BJ (cell line): Measurements from ENCODE around the gene RAB5B. TPM values are rescaled to one million over a fixed set of nuclear protein-coding genes. Genes with fewer than 3 reads are reported as not detected.
A peak's percentile ranks its signal among the peaks of the same experiment; 100 is the strongest.

ENCODE experiments used
- CTCF ChIA-PET: fragments of 350-600 bp; formaldehyde crosslinking; extraction: SDS; loops from one replicate; lab custom pipeline; 2021; ENCODE audit warnings: antibody characterized with exemption, inconsistent platforms; lab: Yijun Ruan, JAX
- POLR2A ChIA-PET: fragments of 300-600 bp; sonication (Branson Sonifier 250); formaldehyde crosslinking; extraction: SDS; loops from one replicate; lab custom pipeline; 2021; ENCODE audit warnings: antibody characterized with exemption; lab: Charles Lee
- DNase-seq: peaks from one replicate; pipeline ENCODE4 v3.0.0-alpha.2; 2011; ENCODE audit warnings: low read depth
- H3K27me3 ChIP-seq: 2 replicates; pipeline ENCODE4 v1.6.0; 2011; ENCODE audit warnings: low read length; ENCODE audit not compliant: control insufficient read depth, insufficient read depth
- H3K36me3 ChIP-seq: 2 replicates; pipeline ENCODE4 v1.5.1; 2011; ENCODE audit warnings: low read length; ENCODE audit not compliant: control insufficient read depth, insufficient read depth
- H3K4me3 ChIP-seq: 2 replicates; pipeline ENCODE4 v1.5.1; 2011; ENCODE audit warnings: low read depth, mild to moderate bottlenecking, control low read depth, low read length
- CTCF ChIP-seq: IDR thresholded peaks from 2 replicates; pipeline ENCODE4 v1.5.1; 2011; ENCODE audit warnings: low read depth, mild to moderate bottlenecking, control low read depth, inconsistent platforms, low read length, moderate library complexity; ENCODE audit not compliant: insufficient read depth
- polyA plus RNA-seq: library from polyadenylated mRNA; depleted of rRNA; stranded (reverse); fragments of >200 nt; gene quantifications from 2 replicates; pipeline ENCODE4 v1.2.3, GENCODE V29; 2011

Gene RAB5B
- polyA plus RNA-seq, 1 experiment, result 117 TPM

- no peak for DNase-seq
- peak overlapping the region; percentile 79 for H3K4me3 ChIP-seq
- TF ChIP-seq CTCF, result no peak
- CTCF ChIA-PET, result interaction anchor here (0.6 to 8.5 kb wide), 5 partner anchors 8 to 1124 kb away, joined by 3 to 86 read pairs (median 14); partner anchors contain the start of genes DNAJC14 and GDF11
- POLR2A ChIA-PET, result interaction anchor here (0.6 kb wide), 2 partner anchors 112 to 122 kb away, joined by 3 to 6 read pairs; no protein-coding TSS in a partner anchor
- no peaks in the 10 kb centered on the region for H3K27me3 ChIP-seq
- H3K36me3 ChIP-seq, result no peaks in the 10 kb centered on the region
These were observed 41.9 kb upstream of the RAB5B start for GRCh38 chr12:55931780-55932550.

DNA sequence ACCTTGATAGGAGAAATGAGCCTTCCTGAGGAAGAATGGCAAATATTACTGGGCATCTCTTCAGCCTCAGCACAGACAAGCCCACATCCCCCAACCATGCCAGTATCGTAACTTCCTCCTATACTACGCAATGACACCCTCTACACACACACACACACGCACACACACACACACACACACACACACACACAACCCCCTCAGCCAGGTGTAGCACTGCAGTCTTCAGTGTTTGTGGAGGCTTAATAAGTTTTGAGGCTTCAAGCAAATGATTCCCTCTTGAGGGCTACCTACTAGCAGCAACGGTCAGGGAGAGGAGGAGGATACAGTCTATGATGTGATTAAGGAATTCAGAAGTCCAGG lies 41.3 kb upstream of the RAB5B start:
- peak overlapping the region; percentile 79 for H3K4me3 ChIP-seq
- H3K36me3 ChIP-seq, result no peaks in the 10 kb centered on the region
- no peak for TF ChIP-seq CTCF
- no peaks in the 10 kb centered on the region for H3K27me3 ChIP-seq
- ChIA-PET CTCF (interaction anchor here (2.0 to 8.5 kb wide), 3 partner anchors 7 to 193 kb away, joined by 7 to 86 read pairs (median 20); partner anchors contain the start of gene GDF11), POLR2A (no interaction called here)
- no peak for DNase-seq

- Histone ChIP-seq H3K36me3 (no peaks in the 10 kb centered on the region), H3K27me3 (no peaks in the 10 kb centered on the region), H3K4me3 (no peak overlapping the region)
- POLR2A ChIA-PET, result no interaction called here
- CTCF ChIA-PET, result interaction anchor here (0.7 to 8.5 kb wide), 7 partner anchors 9 to 194 kb away, joined by 3 to 86 read pairs (median 3); partner anchors contain the start of genes GDF11, ORMDL2 and SARNP
- DNase-seq, result no peak
- TF ChIP-seq CTCF, result no peak
These were observed 40.6 kb upstream of the RAB5B start for GRCh38 chr12:55933169-55933798.

DNA sequence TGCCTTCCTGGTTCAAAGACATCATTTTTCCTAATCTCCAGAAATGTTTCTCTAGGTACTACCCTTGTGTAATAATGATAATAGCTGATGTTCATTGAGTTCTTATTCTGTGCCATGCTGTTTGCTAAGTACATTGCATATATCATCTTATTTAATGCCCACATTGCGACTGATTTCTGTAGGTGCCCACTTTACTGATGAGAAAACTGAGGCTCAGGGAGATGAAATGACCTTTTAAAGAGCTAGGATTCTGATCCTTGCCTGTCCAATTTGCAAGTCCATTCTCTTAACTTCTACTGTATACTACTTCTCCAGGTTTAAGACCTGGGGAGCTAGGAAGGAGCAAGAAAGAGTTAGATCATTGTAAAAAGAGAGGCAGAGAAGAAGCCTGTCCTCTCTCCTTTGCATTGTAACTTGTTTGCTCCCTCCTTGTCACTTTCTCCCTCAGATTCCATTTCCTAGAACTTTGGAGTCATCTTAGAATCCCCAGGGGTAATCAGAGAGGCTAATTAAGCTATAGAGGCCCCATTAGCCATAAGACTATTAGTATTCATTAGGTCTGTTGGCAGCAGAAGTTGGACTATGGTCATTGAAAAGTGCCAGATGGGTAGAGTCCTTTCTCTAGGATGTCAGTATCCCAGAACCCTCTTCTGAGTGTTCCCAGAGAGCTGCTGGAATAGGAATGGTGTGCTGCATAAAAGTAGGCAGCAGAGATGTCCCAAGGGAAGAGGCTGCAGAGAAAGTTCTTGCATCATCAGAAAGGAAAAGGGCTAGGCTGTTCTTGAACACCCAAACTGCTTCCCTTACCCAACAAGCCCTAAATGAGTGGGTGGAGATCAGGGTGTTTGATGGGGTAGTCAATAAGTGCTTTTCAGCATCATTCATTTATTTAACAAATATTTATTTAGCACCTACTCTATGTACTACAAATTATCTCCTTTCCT lies 39.8 kb upstream of the RAB5B start:
- Histone ChIP-seq H3K36me3 (no peaks in the 10 kb centered on the region), H3K27me3 (no peaks in the 10 kb centered on the region), H3K4me3 (no peak overlapping the region)
- CTCF ChIA-PET, result interaction anchor here (0.7 to 8.5 kb wide), 7 partner anchors 8 to 195 kb away, joined by 3 to 86 read pairs (median 3); partner anchors contain the start of genes GDF11, ORMDL2 and SARNP
- no peak for TF ChIP-seq CTCF
- POLR2A ChIA-PET, result interaction anchor here (0.6 kb wide), 1 partner anchor 64 kb away, joined by 6 read pairs; no protein-coding TSS in a partner anchor
- DNase-seq, result no peak
